Measurements from ENCODE around the gene APBA1. TPM values are rescaled to one million over a fixed set of nuclear protein-coding genes. Genes with fewer than 3 reads are reported as not detected.

Gene APBA1
- total and polyA plus RNA-seq, 2 of the 4 experiments (the other 2 are of a cell fraction), result 3.8 to 5.1 TPM

- no peaks in the 10 kb centered on the region for H3K36me3 ChIP-seq (ENCODE audit: control insufficient read depth, insufficient read depth, low read length)
- H2AK9ac ChIP-seq (replicated peaks; ENCODE audit: low read depth, low read length, poor library complexity), result no peak overlapping the region
- H3K27me3 ChIP-seq (ENCODE audit: control insufficient read depth, insufficient read depth, low read length), result no peaks in the 10 kb centered on the region
- H2AK5ac ChIP-seq (ENCODE audit: low read depth, low read length), result no peak overlapping the region
- in situ Hi-C loops (cut with MboI; ENCODE audit: low sequenced_read_pairs), result no loop called here
- H3K23ac ChIP-seq (ENCODE audit: low read depth, low read length), result no peak overlapping the region
- BruUV-seq (replicated peaks), result no TSS peak
- H3K9me3 ChIP-seq (ENCODE audit: control insufficient read depth, insufficient read depth, low read length), result no peaks in the 10 kb centered on the region
- H3K18ac ChIP-seq (ENCODE audit: low read depth, low read length), result no peak overlapping the region
- H4K8ac ChIP-seq (ENCODE audit: low read depth in 2 of 2, low read length in 2 of 2), result no peak overlapping the region
- intact Hi-C loops (cut with micrococcal nuclease), result no loop called here
- dilution Hi-C loops (cut with HindIII; ENCODE audit: low sequenced_read_pairs, unreplicated experiment), result no loop called here
- DNase-seq (peak; percentile 72), ATAC-seq (ENCODE audit: low read depth) (peak; percentile 72)
- no peak overlapping the region for H2BK15ac ChIP-seq (ENCODE audit: low read depth, low read length)
- H3K14ac ChIP-seq (replicated peaks; ENCODE audit: low read depth, low read length), result no peak overlapping the region
- peak; percentile 33; the same call in 1 of the 2 replicates for TF ChIP-seq MAFK (IDR thresholded peaks at IDR 0.05; ENCODE audit: low read depth, low read length)
- peak; percentile 48; the same call in 1 of the 2 replicates for TF ChIP-seq FOS (IDR thresholded peaks at IDR 0.05; ENCODE audit: low read depth, low read length)
- peak; percentile 40; the same call in 1 of the 2 replicates for TF ChIP-seq CEBPB (IDR thresholded peaks at IDR 0.05; ENCODE audit: low read depth, low read length)
- TF ChIP-seq MAZ (IDR thresholded peaks at IDR 0.05; ENCODE audit: borderline replicate concordance, low read depth, low read length), result no peak
- TF ChIP-seq USF2 (IDR thresholded peaks at IDR 0.05; ENCODE audit: low read depth, low read length), result no peak
- no peak for TF ChIP-seq RCOR1 (IDR thresholded peaks at IDR 0.05; ENCODE audit: insufficient replicate concordance, low read length)
- TF ChIP-seq NFE2L2 (IDR thresholded peaks at IDR 0.05; ENCODE audit: low read depth, low read length), result 0 out of 2 replicates have a peak, but pooled peaks have one; percentile 10
- TF ChIP-seq CHD1 (IDR thresholded peaks at IDR 0.05; ENCODE audit: low read depth, low read length), result no peak
- TF ChIP-seq ELK1 (IDR thresholded peaks at IDR 0.05; ENCODE audit: borderline replicate concordance, low read depth, low read length), result no peak
- no peak for TF ChIP-seq SMC3 (IDR thresholded peaks at IDR 0.05; ENCODE audit: low read depth, low read length)
- H3K9me1 ChIP-seq (ENCODE audit: insufficient read depth, low read length), result 0 out of 2 replicates have a peak, but pooled peaks cover 3% of the 10 kb centered on the region
- no peak overlapping the region for H3K27ac ChIP-seq (ENCODE audit: insufficient read depth, low read length)
- H3K4me3 ChIP-seq (ENCODE audit: insufficient read depth, low read depth, low read length), result no peak overlapping the region
- no peak overlapping the region for H2AFZ ChIP-seq (replicated peaks; ENCODE audit: low read length, poor library complexity)
- no peak overlapping the region for H2BK5ac ChIP-seq (ENCODE audit: low read depth, low read length, poor library complexity, severe bottlenecking)
- ChIA-PET CTCF (no interaction called here), POLR2A (ENCODE audit: unreplicated experiment) (no interaction called here)
- H2BK20ac ChIP-seq (ENCODE audit: low read depth, low read length), result no peak overlapping the region
- H3K56ac ChIP-seq (ENCODE audit: extremely low read depth, insufficient read depth, low read length), result no peak overlapping the region
- H3K9ac ChIP-seq (ENCODE audit: low read depth, low read length), result no peak overlapping the region
- H3K4me1 ChIP-seq (ENCODE audit: control insufficient read depth, insufficient read depth, low read length), result no peaks in the 10 kb centered on the region; the same call in 1 of the 2 replicates
- H4K5ac ChIP-seq (ENCODE audit: low read depth, low read length), result no peak overlapping the region
- no peak overlapping the region for H2BK120ac ChIP-seq (ENCODE audit: low read depth, low read length)
- peaks cover 5 to 8% of the 10 kb centered on the region in 2 experiments; a peak in 2 of 4 replicates for H3K79me1 ChIP-seq (ENCODE audit: low read depth in 1 of 2, low read length in 2 of 2)
- no peak overlapping the region for H4K91ac ChIP-seq (ENCODE audit: insufficient read depth, low read depth, low read length)
- no peaks in the 10 kb centered on the region for H4K20me1 ChIP-seq (ENCODE audit: insufficient read depth, low read length)
- no peak overlapping the region for H3K4ac ChIP-seq (ENCODE audit: low read depth, low read length)
- H3K4me2 ChIP-seq (ENCODE audit: low read depth, low read length), result 0 out of 2 replicates have a peak overlapping the region, but pooled peaks have one; percentile 3
Observed at GRCh38 chr9:69637817-69638200, 34.4 kb downstream of the APBA1 start.

Measured in IMR-90 (cell line).